GM21786 (cell line): ENCODE data around the gene DMKN.
"Not testable (repeated sequence)": the region's sequence is repeated elsewhere in the genome, so short reads cannot be mapped to it uniquely, and the experiment has no call there.

Experiments
- ATAC-seq: cut with Tn5 transposase; IDR thresholded peaks from one replicate; pipeline ENCODE4 v1.9.1; 2021; ENCODE audit not compliant: unreplicated experiment

The DMKN gene

DNA sequence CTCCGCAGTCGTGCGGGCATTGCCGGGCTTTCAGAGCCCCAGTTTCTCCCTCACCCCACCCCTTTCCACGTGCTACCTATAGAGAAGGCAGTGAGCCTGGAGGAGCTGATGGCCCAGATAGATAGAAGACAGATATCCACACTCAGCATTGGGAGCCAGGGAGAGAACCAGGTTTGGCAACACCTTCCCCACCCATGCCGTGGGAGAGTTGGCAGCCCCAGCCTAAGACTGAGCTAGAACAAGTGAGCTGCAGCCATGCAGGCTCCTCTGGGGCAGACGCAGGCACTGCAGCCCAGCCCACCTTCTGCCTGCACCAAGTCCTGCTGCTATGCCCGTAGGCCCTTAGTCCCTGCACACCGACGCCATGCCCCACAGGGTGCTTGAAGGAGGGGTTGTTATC is 12.8 kb downstream of the DMKN start:
- ATAC-seq, result no peak

GRCh38 chr19:35498984-35499527 is 14.4 kb downstream of the DMKN start:
- ATAC-seq, result no peak

- ATAC-seq, result no peak
Measured at GRCh38 chr19:35498220-35498619, 15.2 kb downstream of the DMKN start.

- ATAC-seq, result no peak
Measured at GRCh38 chr19:35497406-35497805, 16.0 kb downstream of the DMKN start.

- no peak for ATAC-seq
Measured at GRCh38 chr19:35495107-35496064, 18.1 kb downstream of the DMKN start.

- ATAC-seq, result no peak
Measured at GRCh38 chr19:35493971-35494370, 19.5 kb downstream of the DMKN start.

- no peak for ATAC-seq
Measured at GRCh38 chr19:35491836-35492360, 21.6 kb downstream of the DMKN start.

- no peak for ATAC-seq
Measured at GRCh38 chr19:35490364-35490763, 23.1 kb downstream of the DMKN start, which contains the start of gene KRTDAP. TSS of gene KRTDAP (minus strand) at chr19:35490464. CDS start at chr19:35490442, 22 bp downstream.

GRCh38 chr19:35488677-35489076 is 24.8 kb downstream of the DMKN start:
- ATAC-seq, result no peak

- no peak for ATAC-seq
Measured at GRCh38 chr19:35487656-35488182, 25.7 kb downstream of the DMKN start.

GRCh38 chr19:35486268-35486708 is 27.2 kb downstream of the DMKN start:
- ATAC-seq, result no peak

DNA sequence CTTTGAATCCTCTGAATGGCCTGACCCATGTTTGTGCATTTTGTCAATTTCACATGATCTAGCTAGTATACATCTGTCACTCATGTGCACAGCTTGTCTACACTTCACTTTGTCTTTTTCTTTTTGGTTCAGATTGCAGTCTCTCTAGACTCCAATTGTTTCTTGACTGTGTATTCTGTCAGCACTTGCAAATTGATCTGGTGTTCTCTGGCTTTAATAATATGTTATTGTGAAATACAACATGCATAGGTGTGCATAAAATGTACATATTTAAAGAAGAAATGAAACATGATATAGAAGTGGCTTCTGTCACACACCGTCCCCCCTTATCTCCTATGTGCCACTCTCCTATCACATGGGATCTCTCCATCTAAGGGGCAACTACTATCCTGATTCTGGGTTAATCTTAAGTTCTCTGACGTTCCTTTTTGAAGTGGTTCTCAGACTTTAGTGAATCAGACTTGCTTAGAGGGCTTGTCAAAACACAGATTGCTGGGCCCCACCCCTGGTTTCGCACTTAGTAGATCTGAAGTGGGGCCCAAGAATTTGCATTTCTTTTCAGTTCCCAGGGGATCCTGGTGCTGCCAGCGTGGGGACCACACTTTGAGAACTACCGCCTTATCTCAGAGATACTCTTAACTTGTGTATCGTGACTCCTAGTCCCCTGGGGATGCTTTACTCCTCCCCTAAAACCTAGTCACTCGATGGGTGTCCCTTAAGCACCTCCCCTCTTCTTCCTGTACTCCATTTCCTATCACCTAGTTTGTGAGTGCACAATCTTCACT is 29.0 kb downstream of the DMKN start:
- ATAC-seq, result no peak

DNA sequence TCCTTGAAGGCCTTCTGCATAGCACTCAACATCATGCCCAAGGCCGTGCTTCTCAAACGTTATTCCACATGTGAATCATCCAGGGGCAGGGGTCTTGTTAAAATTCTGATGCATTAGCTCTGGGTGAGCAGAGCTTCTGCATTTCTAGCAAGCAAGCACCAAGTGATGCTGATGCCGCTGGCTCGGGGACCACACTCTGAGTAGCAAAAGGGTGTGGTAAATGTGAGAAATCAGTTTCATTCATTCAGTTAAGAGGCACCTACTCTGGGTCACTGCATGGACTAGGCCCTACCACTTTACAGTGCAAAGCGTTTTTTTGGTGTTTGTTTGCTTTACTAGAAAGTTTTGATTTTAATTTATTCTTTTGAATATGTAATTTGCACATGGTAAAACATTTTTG is 30.4 kb downstream of the DMKN start:
- no peak for ATAC-seq

GRCh38 chr19:35478794-35479677 is 34.4 kb downstream of the DMKN start:
- no peak for ATAC-seq

DNA sequence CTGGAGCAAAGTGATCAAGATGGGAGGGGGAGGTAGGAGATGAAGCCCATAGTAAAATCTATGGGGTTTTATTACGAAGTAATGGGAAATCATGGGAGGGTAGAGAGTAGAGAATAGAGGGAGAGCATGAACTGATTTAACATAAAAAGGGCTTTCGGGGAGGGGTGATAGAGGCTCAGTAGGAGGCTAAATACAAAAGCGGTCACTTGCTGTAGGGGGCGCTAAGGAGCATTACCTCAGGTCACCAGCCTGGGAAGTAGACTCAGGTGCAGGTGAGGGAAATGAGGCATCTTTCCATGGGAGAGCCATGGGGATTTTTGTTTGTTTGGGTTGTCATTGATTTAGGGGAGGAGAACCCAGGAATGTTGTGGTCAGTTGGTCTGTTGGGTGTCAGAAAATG is 37.3 kb downstream of the DMKN start:
- ATAC-seq, result no peak

GRCh38 chr19:35474594-35474993 is 38.9 kb downstream of the DMKN start:
- not testable (repeated sequence) for ATAC-seq

DNA sequence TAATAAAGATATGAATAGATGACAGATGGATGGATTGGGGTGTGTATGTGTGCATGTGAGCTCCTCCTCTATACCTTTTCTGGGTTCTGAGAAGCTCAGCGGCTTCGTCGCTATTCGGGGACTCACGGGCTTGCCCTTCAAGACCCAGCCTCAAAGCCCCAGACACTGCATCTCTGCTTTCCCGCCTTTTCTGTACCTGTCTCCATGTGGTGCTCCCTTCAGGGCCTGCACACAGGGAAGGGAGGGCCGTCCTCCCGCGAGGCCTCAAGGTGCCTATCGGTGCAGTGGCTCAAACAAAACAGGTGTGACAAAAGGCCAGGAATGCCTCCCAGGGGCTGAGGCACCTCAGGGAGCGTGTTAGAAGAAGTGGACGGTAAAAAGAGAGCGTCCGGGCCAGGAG is 39.3 kb downstream of the DMKN start:
- no peak for ATAC-seq

- ATAC-seq, result no peak
Measured at GRCh38 chr19:35471946-35472345, 41.5 kb downstream of the DMKN start.

GRCh38 chr19:35471075-35471474 is 42.4 kb downstream of the DMKN start:
- not testable (repeated sequence) for ATAC-seq

DNA sequence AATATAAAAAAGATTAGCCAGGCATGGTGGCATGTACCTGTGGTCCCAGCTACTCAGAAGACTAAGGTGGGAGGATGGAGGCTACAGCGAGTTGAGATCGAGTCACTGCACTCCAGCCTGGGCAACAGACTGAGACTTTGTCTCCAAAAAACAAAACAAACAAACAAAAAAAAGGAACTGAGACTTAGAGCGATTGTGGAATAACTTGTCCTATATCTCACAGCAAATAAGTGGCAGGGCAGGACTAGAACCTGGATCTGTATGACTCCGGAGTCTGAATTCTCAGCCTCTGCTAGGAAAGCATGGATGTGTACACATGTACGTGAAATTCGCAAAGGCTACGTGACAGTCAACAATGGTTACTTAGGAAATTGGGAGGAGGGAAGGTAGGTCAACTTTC is 43.3 kb downstream of the DMKN start:
- ATAC-seq, result no peak
